GM13976 (cell line): ENCODE results near the gene AOC3.

Experiments
- DNase-seq: peaks from one replicate; pipeline ENCODE4 v3.0.0; 2012; ENCODE audit warnings: low spot score
- in situ Hi-C: fragments of 300-500 bp; cut with MboI; formaldehyde crosslinking; loops from one replicate; pipeline ENCODE4 v1.12.0; 2022; ENCODE audit warnings: low sequenced_read_pairs, mixed read lengths, inconsistent platforms; ENCODE audit not compliant: unreplicated experiment
- TF ChIP-seq, protein P1 (sequence below): IDR thresholded peaks from 2 replicates; pipeline ENCODE4 v1.5.1; 2012; ENCODE audit warnings: borderline replicate concordance, mild to moderate bottlenecking; ENCODE audit not compliant: insufficient read depth; ENCODE audit errors: extremely low read depth, missing control alignments, control extremely low read depth

The AOC3 gene

DNA sequence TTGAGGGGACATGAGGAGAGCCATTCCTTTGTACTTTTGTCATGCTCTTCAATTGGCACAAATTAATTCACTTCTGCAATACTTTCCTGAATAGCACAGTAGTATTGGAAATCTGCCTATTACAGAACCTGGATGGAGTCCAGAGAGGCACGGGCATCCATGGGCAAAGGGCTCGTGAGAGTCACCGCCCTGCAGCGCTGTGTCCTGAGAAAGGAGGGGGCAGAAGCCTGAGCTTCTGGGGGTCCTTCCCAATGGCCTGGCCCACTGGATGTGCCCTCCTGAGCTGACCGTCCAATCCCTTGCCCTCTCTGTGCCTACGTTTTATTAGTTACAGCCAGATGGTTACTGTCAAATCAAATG lies 53.1 kb downstream of the AOC3 start:
- in situ Hi-C loops: no loop called here

DNA sequence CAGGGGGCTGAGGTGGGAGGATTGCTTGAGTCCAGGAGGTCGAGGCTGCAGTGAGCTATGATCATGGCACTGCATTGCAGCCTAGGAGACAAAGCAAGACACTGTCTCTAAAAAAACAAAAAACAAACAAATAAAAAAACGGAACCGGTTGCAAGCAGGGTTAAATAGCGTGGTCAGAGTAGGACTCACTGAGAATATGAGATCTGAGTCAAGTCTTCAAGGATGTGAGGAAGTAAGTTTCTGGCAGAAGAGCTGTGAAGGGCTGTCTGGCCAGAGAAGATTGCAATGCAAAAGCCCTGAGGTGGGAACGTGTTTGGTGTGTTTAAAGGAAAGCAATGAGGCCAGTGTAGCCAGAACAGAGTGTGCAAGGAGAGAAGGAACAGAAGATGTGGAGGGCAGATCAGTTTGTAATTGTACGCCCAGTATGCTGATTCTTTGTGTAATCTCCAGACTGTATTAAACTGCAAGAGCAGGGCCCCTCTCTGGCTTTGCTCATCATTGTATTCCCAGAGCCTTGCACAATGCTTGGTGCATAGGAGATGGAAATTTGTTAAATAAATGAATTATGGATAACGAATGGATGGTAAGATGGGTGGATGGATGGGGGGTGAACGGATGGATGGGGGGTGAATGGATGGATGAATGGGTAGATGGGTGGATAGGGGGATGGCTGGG lies 55.9 kb downstream of the AOC3 start:
- TF ChIP-seq, protein P1, sequence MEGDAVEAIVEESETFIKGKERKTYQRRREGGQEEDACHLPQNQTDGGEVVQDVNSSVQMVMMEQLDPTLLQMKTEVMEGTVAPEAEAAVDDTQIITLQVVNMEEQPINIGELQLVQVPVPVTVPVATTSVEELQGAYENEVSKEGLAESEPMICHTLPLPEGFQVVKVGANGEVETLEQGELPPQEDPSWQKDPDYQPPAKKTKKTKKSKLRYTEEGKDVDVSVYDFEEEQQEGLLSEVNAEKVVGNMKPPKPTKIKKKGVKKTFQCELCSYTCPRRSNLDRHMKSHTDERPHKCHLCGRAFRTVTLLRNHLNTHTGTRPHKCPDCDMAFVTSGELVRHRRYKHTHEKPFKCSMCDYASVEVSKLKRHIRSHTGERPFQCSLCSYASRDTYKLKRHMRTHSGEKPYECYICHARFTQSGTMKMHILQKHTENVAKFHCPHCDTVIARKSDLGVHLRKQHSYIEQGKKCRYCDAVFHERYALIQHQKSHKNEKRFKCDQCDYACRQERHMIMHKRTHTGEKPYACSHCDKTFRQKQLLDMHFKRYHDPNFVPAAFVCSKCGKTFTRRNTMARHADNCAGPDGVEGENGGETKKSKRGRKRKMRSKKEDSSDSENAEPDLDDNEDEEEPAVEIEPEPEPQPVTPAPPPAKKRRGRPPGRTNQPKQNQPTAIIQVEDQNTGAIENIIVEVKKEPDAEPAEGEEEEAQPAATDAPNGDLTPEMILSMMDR: no peak
- in situ Hi-C loops: no loop called here
- no peak for DNase-seq

More for the DNA sequence above, 53.1 kb downstream of the AOC3 start:
- TF ChIP-seq, protein P1: no peak
- DNase-seq: no peak
